Measurements from ENCODE around the gene OSBPL7. TPM values are rescaled to one million over a fixed set of nuclear protein-coding genes. Genes with fewer than 3 reads are reported as not detected.

Gene OSBPL7
- total RNA-seq, 1 donor from 2014 or later: 8.4 TPM

DNA sequence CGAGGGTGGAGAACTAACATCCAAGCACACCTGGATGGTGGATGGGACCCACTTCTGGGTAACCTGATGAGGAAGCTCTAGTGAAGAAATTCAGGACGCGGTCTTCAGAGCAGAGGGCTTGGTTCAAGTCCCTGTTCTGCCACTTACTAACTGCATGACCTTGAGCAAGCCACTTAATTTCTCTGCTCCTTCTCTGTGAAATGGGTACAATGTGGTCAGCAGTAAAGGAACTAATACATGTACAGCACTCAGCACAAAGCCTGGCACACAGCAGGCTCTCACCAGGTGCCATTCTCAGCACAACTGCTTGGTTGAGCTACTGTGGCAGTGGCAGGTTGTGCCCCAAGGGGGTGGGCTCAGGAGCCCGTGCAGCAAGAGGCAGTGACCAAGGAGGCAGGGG, 1.9 kb upstream of the OSBPL7 start:
- DNase-seq (ENCODE audit: low read depth): no peak
- no peak overlapping the region for H3K4me3 ChIP-seq (ENCODE audit: low read depth, low read length)
- TF ChIP-seq, protein P1, sequence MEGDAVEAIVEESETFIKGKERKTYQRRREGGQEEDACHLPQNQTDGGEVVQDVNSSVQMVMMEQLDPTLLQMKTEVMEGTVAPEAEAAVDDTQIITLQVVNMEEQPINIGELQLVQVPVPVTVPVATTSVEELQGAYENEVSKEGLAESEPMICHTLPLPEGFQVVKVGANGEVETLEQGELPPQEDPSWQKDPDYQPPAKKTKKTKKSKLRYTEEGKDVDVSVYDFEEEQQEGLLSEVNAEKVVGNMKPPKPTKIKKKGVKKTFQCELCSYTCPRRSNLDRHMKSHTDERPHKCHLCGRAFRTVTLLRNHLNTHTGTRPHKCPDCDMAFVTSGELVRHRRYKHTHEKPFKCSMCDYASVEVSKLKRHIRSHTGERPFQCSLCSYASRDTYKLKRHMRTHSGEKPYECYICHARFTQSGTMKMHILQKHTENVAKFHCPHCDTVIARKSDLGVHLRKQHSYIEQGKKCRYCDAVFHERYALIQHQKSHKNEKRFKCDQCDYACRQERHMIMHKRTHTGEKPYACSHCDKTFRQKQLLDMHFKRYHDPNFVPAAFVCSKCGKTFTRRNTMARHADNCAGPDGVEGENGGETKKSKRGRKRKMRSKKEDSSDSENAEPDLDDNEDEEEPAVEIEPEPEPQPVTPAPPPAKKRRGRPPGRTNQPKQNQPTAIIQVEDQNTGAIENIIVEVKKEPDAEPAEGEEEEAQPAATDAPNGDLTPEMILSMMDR (conservative IDR thresholded peaks at IDR 0.05; ENCODE audit: low read depth, low read length): no peak

DNA sequence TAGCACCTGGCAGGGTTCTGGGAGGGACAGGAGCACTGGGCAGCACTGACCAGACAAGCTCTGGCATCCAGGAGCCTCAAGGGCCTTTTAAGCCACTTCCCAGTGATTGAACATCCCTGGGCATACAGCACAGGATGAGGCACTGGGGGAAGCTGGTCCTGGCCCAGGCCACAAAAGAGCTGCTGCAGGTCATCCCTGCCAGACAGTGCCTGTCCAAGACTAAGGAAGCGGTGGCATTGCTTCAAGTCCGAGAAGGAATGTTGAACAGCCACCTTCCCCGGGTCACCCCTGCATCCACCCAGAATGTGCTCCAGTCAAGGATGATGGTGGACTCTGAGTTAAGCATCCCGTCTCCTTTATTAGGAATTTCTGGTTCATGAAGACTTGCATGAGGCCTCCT, 1.2 kb upstream of the OSBPL7 start:
- no peak for DNase-seq (ENCODE audit: low read depth)
- TF ChIP-seq, protein P1 (conservative IDR thresholded peaks at IDR 0.05; ENCODE audit: low read depth, low read length): no peak
- no peak overlapping the region for H3K4me3 ChIP-seq (ENCODE audit: low read depth, low read length)

DNA sequence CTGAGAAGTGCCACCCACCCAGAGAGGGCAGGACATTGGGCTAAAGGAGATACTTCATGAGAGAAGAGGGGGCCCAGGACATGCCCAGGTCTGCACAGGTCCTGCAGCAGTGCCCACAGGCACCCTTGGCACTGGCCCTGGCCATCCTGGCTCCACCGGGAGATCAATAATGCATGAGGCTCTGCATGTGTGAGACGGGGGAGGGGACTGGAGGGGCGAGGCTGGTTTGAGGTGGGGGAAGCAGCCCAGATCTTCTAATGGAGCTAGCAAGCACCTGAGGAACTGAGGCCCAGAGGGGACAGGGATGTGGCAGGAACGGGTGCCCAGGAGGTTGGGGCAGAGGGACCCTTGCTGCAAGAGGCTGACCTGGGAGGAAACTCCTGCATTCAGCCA, 567 bp downstream of the OSBPL7 start:
- peak overlapping the region; percentile 97 for H3K4me3 ChIP-seq (ENCODE audit: low read depth, low read length)
- TF ChIP-seq, protein P1 (conservative IDR thresholded peaks at IDR 0.05; ENCODE audit: low read depth, low read length): no peak
- no peak for DNase-seq (ENCODE audit: low read depth)

DNA sequence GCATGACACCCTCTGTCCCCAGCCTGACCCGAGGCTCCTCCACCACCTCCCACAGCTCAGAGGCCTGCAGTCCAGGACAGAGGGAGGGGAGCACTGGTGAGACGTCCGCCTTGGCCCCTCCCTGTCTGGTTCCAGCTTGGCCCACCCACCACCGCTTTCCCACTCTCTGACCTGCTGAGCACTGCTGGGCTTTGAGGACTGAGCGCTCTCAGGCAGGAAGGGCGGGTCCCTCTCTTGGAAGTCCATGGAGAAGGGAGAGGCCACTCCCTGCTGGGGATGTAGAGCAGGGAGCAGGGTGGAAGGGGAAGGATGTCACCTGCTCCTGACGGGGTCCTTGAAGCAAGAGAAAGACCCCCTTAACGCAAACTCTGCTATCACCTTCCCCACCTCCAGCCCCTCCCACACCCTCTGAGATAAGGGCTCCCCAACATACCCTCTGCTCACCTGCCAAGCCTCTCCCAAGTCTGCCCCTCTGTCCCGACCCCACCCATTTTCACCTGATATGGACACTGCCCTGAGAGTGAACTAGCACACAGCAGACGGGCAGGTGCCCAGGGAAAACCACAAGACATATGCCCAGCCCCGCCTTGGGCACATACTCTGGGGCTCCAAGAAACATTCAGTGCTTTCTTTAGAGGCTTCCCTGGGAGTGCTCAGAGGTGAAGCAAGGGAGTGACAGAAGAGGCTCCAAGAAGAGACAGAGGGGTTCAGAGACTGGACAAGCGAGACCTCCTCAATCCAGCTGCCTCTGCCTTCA, 1.4 kb downstream of the OSBPL7 start:
- peak overlapping the region; percentile 97 for H3K4me3 ChIP-seq (ENCODE audit: low read depth, low read length)
- DNase-seq (ENCODE audit: low read depth): no peak
- TF ChIP-seq, protein P1 (conservative IDR thresholded peaks at IDR 0.05; ENCODE audit: low read depth, low read length): no peak

DNA sequence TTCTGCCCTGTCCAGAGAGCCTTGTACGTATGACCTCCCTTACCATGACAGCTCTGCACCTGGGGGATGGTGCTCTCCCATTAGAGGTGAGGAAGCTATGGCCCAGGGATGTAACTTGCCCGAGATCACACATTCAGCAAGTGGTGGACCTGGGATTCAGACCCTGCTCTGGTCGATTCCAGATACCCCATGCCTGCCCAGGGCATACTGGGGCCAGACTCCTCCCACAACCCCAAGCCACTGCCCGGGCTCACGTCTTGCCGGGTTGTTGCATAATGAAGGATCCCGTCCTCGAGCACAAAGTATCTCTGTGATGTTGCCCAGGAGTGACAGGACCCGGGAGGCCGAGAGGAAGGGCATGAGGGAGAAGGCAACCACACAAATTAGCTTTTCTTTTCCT, 2.1 kb downstream of the OSBPL7 start:
- no peak overlapping the region for H3K4me3 ChIP-seq (ENCODE audit: low read depth, low read length)
- no peak for DNase-seq (ENCODE audit: low read depth)
- TF ChIP-seq, protein P1 (conservative IDR thresholded peaks at IDR 0.05; ENCODE audit: low read depth, low read length): no peak

DNA sequence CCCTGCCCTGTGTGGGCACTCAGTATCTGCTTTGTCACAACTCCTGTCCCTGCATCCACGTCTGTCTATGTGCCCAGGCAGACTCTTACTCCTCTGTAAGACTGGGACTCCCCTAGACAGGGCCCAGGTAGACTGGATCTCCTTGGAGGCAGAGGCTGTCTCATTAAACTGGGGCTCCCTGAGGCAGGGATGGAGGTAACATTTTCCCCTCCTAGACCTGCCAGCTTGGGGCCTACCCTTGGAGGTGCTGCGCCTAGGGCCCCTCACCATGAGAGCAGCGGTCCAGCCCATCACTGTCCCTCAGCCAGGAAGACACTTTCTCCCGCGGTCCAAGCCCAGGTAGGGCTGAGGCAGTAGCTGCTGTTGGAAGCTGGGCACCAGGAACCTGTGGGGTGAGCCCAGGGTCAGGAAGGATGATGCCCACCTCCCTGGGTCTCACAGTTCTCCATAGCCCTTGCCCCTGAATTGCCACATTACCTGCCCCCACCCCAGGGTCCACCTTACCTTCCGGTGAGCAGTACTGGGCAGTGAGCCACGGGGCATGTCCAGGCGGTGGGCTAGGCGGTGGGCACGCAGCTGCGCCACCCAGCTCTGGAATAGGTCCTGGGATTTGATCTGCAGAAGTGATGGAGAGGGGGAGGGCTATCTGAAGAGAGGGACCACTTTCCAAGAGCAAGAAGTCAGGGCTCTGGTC, 3.4 kb downstream of the OSBPL7 start:
- TF ChIP-seq, protein P1 (conservative IDR thresholded peaks at IDR 0.05; ENCODE audit: low read depth, low read length): no peak
- no peak overlapping the region for H3K4me3 ChIP-seq (ENCODE audit: low read depth, low read length)
- no peak for DNase-seq (ENCODE audit: low read depth)

Data from epithelial cell of proximal tubule (primary cell).